Stimulated activated effector memory CD8-positive, alpha-beta T cell treated with anti-CD3 and anti-CD28 coated beads, Interleukin-12 subunit alpha, Interleukin-12 subunit beta, amount 100 ng/mL, for 72 hours (primary cell): ENCODE results near the gene BRD1.

ENCODE experiments used
- ATAC-seq: fragments of 150-1000 bp; cut with Tn5 transposase; 2 replicates; pipeline ENCODE4 v1.10.0; 2021
- DNase-seq, 2 donors: peaks; one replicate each; pipeline ENCODE4 v3.0.0; 2021 to 2022; ENCODE audit warnings: low spot score in 2 of 2
- H3K27ac Mint-ChIP-seq: one replicate; pipeline ENCODE4 v1.8.0; 2022; ENCODE audit warnings: mild to moderate bottlenecking, mixed read lengths
- H3K36me3 Mint-ChIP-seq: one replicate; pipeline ENCODE4 v1.8.0; 2022; ENCODE audit warnings: mild to moderate bottlenecking, mixed read lengths
- H3K4me1 Mint-ChIP-seq: one replicate; pipeline ENCODE4 v1.8.0; 2022; ENCODE audit warnings: mixed read lengths
- H3K4me3 Mint-ChIP-seq: one replicate; pipeline ENCODE4 v1.8.0; 2022; ENCODE audit warnings: mild to moderate bottlenecking, mixed read lengths
- H3K9me3 Mint-ChIP-seq: one replicate; pipeline ENCODE4 v1.8.0; 2022; ENCODE audit warnings: mixed read lengths

BRD1 gene

DNA sequence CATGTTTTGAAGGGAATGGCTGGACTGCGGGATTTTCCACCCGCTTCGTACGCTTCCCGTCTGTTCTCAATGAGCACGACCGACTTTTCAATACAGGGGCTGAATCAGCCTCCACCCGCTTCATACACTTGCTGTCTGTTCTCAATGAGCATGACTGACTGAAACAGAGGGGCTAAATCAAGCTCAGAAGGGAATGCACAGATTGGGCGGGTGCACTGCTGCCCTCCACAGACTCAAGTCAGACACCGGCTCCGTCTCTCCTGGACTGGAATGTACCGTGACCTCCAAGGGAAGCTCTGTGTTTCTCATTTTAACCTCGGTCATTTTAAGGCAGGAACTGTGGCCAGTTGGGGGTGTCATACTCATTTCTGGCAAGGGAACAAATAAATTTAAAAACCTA lies 48.5 kb downstream of the BRD1 start:
- H3K4me3 Mint-ChIP-seq, result no peak overlapping the region
- DNase-seq (no peak), ATAC-seq (no peak)
- peaks cover 73% of the 10 kb centered on the region for H3K36me3 Mint-ChIP-seq
- peaks cover 25% of the 10 kb centered on the region for H3K4me1 Mint-ChIP-seq
- no peak overlapping the region for H3K27ac Mint-ChIP-seq
- H3K9me3 Mint-ChIP-seq, result no peaks in the 10 kb centered on the region

- H3K27ac Mint-ChIP-seq, result peak overlapping the region; percentile 6
- peaks cover 75% of the 10 kb centered on the region for H3K36me3 Mint-ChIP-seq
- no peaks in the 10 kb centered on the region for H3K9me3 Mint-ChIP-seq
- no peak overlapping the region for H3K4me3 Mint-ChIP-seq
- no peak for DNase-seq
- H3K4me1 Mint-ChIP-seq, result peaks cover 18% of the 10 kb centered on the region
- ATAC-seq, result no peak
Observed at GRCh38 chr22:49777569-49778249, 50.0 kb downstream of the BRD1 start.

- no peak overlapping the region for H3K4me3 Mint-ChIP-seq
- no peaks in the 10 kb centered on the region for H3K9me3 Mint-ChIP-seq
- no peak for ATAC-seq
- H3K4me1 Mint-ChIP-seq, result peaks cover 17% of the 10 kb centered on the region
- H3K27ac Mint-ChIP-seq, result peak overlapping the region; percentile 6
- no peak for DNase-seq
- H3K36me3 Mint-ChIP-seq, result peaks cover 82% of the 10 kb centered on the region
Observed at GRCh38 chr22:49776891-49777290, 50.8 kb downstream of the BRD1 start.

- peaks cover 78% of the 10 kb centered on the region for H3K36me3 Mint-ChIP-seq
- no peak for DNase-seq
- ATAC-seq, result no peak
- H3K27ac Mint-ChIP-seq, result no peak overlapping the region
- no peak overlapping the region for H3K4me3 Mint-ChIP-seq
- H3K4me1 Mint-ChIP-seq, result peaks cover 12% of the 10 kb centered on the region
- no peaks in the 10 kb centered on the region for H3K9me3 Mint-ChIP-seq
Observed at GRCh38 chr22:49775867-49776511, 51.7 kb downstream of the BRD1 start.

- no peak for ATAC-seq
- DNase-seq, result no peak
- no peaks in the 10 kb centered on the region for H3K9me3 Mint-ChIP-seq
- H3K4me3 Mint-ChIP-seq, result no peak overlapping the region
- H3K36me3 Mint-ChIP-seq, result peaks cover 85% of the 10 kb centered on the region
- peak overlapping the region; percentile 52 for H3K27ac Mint-ChIP-seq
- H3K4me1 Mint-ChIP-seq, result peaks cover 8% of the 10 kb centered on the region
Observed at GRCh38 chr22:49775191-49775866, 52.3 kb downstream of the BRD1 start.

- peaks cover 4% of the 10 kb centered on the region for H3K4me1 Mint-ChIP-seq
- DNase-seq (no peak), ATAC-seq (no peak)
- peaks cover 91% of the 10 kb centered on the region for H3K36me3 Mint-ChIP-seq
- H3K4me3 Mint-ChIP-seq, result no peak overlapping the region
- H3K27ac Mint-ChIP-seq, result peak overlapping the region; percentile 52
- no peaks in the 10 kb centered on the region for H3K9me3 Mint-ChIP-seq
Observed at GRCh38 chr22:49774499-49775151, 53.0 kb downstream of the BRD1 start.

DNA sequence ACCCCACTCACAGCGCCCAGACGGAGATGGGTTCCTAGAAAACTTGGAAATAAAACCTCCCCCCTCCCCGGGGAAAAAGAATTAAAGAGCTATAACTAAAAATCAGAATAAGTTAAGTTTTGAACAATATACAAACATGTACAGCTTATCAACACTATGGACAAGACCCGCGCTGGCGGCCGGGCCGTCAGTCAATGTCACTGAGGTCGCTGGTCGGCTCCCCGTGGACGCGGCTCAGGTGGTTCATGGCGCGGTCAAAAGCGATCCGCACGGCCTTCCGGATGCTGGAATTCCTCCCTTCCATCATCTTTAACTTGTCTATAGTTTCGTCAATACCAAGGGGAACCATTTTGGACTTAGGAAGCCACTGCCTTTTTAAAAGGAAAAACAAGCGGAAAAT lies 53.6 kb downstream of the BRD1 start:
- Mint-ChIP-seq H3K27ac (no peak overlapping the region), H3K4me1 (peaks cover 1% of the 10 kb centered on the region), H3K4me3 (no peak overlapping the region), H3K36me3 (peaks cover 87% of the 10 kb centered on the region), H3K9me3 (no peaks in the 10 kb centered on the region)
- no peak for ATAC-seq
- DNase-seq, result no peak

DNA sequence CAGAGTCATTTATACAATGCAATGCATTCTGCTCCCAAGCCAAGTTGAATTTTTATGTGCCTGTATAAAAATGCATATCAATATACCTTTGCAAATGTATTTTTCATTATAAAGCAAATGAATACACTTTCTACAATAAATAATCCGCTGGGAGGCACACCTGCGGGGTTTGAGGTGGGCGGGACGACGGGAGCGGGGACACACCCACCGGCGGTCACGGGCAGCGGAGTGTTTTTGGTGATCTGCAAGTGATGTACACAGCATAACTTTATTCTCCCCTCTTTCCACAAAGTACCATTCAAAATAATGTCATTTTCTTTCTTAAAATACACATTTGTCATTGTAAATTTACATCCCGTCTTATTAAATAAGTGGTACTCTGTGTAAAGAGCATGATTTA lies 54.1 kb downstream of the BRD1 start:
- H3K9me3 Mint-ChIP-seq, result no peaks in the 10 kb centered on the region
- DNase-seq (no peak), ATAC-seq (no peak)
- no peak overlapping the region for H3K27ac Mint-ChIP-seq
- peaks cover 82% of the 10 kb centered on the region for H3K36me3 Mint-ChIP-seq
- H3K4me3 Mint-ChIP-seq, result no peak overlapping the region
- H3K4me1 Mint-ChIP-seq, result no peaks in the 10 kb centered on the region

DNA sequence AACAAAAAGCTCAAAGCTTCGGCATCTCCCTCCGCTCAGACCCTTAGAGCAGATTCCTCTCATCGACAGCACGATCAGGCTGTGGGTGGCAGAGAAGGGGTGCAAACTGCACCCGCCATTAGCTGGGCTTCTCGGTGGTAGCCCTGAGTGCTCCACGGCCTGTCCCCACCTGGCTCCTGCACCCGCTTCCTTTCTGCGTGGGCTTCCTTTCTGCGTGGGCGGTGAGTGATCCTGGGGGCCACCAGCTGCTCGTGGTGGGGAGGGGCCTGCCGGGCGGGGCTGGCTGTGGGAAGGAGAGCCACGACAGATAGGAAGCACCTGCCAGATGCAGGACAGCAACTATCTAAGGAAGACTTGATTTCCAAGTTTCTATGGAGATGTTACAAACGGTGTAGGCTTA lies 55.0 kb downstream of the BRD1 start:
- no peak overlapping the region for H3K27ac Mint-ChIP-seq
- ATAC-seq (no peak), DNase-seq (no peak)
- no peak overlapping the region for H3K4me3 Mint-ChIP-seq
- H3K36me3 Mint-ChIP-seq, result peaks cover 73% of the 10 kb centered on the region
- H3K4me1 Mint-ChIP-seq, result peaks cover 4% of the 10 kb centered on the region
- no peaks in the 10 kb centered on the region for H3K9me3 Mint-ChIP-seq

GRCh38 chr22:49771266-49772065 lies 56.2 kb downstream of the BRD1 start:
- Mint-ChIP-seq H3K9me3 (peaks cover 6% of the 10 kb centered on the region), H3K4me1 (peaks cover 10% of the 10 kb centered on the region)

GRCh38 chr22:49770547-49771265 lies 57.0 kb downstream of the BRD1 start:
- peak overlapping the region; percentile 58 for H3K27ac Mint-ChIP-seq
- ATAC-seq (peak; percentile 66), DNase-seq (no peak)
- H3K4me1 Mint-ChIP-seq, result peaks cover 10% of the 10 kb centered on the region
- H3K4me3 Mint-ChIP-seq, result no peak overlapping the region
- peaks cover 60% of the 10 kb centered on the region for H3K36me3 Mint-ChIP-seq
- H3K9me3 Mint-ChIP-seq, result peaks cover 9% of the 10 kb centered on the region

More at GRCh38 chr22:49771266-49772065, 56.2 kb downstream of the BRD1 start:
- no peak overlapping the region for H3K4me3 Mint-ChIP-seq
- peak overlapping the region; percentile 32 for H3K27ac Mint-ChIP-seq
- DNase-seq (no peak), ATAC-seq (no peak)
- peaks cover 67% of the 10 kb centered on the region for H3K36me3 Mint-ChIP-seq

GRCh38 chr22:49769691-49770546 lies 57.8 kb downstream of the BRD1 start:
- peaks cover 10% of the 10 kb centered on the region for H3K4me1 Mint-ChIP-seq
- H3K27ac Mint-ChIP-seq, result peak overlapping the region; percentile 58
- peaks cover 9% of the 10 kb centered on the region for H3K9me3 Mint-ChIP-seq
- ATAC-seq, result no peak
- H3K4me3 Mint-ChIP-seq, result no peak overlapping the region
- peaks cover 52% of the 10 kb centered on the region for H3K36me3 Mint-ChIP-seq
- no peak for DNase-seq

DNA sequence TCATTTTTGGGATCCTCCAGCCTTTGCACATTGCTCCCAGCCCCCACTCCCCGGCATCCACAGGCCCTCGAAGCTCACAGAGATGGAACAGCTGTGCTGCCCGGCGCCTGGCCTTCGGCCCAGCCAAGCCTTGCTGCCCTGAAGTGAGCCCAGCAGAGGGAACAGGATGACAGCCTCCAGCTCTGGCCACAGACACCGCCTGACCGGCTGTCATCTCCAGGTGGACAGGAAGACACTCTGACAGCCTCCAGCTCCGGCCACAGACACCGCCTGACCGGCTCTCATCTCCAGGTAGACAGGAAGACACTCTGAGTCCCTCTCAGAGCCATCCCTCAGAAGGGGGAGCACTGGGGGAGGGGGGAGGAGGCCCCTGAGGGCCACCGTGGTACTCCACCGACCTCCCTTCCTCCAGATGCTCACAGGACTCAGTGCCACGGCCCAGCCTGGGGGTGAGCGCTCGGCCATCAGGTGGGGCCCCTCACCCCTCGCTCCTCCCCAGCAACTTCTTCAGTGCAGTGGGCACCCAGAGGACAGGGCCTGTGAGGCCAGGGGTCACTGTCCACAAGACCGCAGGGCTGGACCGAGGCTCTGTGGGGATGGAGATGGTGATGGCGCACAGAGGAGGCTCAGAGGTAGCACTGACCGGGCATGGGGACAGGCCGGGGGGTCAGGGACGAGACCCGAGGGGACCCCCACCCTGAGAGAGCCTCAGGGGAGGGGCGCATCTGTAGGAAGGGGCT lies 58.6 kb downstream of the BRD1 start:
- no peak overlapping the region for H3K4me3 Mint-ChIP-seq
- DNase-seq (no peak), ATAC-seq (no peak)
- peaks cover 9% of the 10 kb centered on the region for H3K9me3 Mint-ChIP-seq
- peak overlapping the region; percentile 58 for H3K27ac Mint-ChIP-seq
- peaks cover 44% of the 10 kb centered on the region for H3K36me3 Mint-ChIP-seq
- peaks cover 10% of the 10 kb centered on the region for H3K4me1 Mint-ChIP-seq
